ENCODE data around the gene PRKG1. TPM values are rescaled to one million over a fixed set of nuclear protein-coding genes. Genes with fewer than 3 reads are reported as not detected.

PRKG1 gene
- total RNA-seq, 2 donors from 2014 or later: 1.3 to 2.7 TPM

DNA sequence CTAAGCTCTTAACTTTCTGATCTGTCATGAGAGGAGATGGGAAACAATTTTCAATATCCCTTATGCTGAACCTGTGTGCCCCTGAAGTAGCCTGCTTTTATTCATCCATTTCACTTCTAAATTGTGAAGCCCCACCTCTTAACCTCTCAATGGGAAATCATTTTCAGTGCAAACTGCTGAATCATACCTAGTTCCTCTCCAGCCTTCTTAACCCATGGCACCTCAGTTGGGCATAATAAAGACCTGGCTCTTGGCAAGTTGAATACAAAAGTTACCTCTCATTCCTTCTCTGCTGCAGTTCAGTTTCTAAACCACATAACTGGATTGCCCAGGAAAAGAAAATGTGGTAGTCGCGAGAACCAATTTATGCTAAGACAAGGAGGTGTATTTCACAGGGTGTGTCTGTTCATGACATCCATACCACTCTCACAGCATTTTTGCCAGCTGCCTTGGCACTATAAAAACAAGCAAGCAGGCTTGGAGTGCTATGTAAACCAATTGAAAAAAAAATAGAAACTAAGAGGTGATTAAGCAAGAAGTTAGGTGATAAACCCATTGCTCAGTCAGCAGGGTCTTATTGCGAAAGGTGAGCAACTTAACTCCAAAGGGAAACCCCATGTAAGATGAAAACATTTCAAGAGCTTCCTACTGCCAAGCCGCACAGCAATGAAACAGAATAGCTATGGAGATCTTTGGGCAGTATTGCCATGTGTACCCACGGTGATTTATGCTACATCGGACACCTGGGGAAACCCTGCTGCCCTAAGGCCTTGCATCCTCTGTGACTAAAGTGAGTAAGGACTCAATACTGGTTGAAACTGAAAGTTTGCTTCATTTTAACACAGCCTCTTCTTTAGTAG is 1182.8 kb downstream of the PRKG1 start:
- H3K9me3 Mint-ChIP-seq: no peaks in the 10 kb centered on the region
- H3K4me3 ChIP-seq (ENCODE audit: low read length): no peak overlapping the region
- H3K27me3 Mint-ChIP-seq (ENCODE audit: insufficient read depth): no peaks in the 10 kb centered on the region
- no peaks in the 10 kb centered on the region for H3K27me3 ChIP-seq (ENCODE audit: control insufficient read depth, insufficient read depth, low read length, poor library complexity, severe bottlenecking)
- no peak overlapping the region for H3K4me3 Mint-ChIP-seq
- H3K4me1 ChIP-seq (ENCODE audit: control insufficient read depth, insufficient read depth, low read length): no peaks in the 10 kb centered on the region
- H3K27ac ChIP-seq (ENCODE audit: low read depth, low read length): no peak overlapping the region
- peaks cover 6% of the 10 kb centered on the region for H3K4me1 Mint-ChIP-seq
- no peak for TF ChIP-seq CTCF (conservative IDR thresholded peaks at IDR 0.05)
- WGBS, 2 experiments (ENCODE audit: insufficient coverage in 1 of 2, insufficient read length in 1 of 2): 92% methylated on average over 6 of the region's 6 CpGs; no CpG with 5 or more reads in 1 of the 2 experiments
- no peak overlapping the region for H3K27ac Mint-ChIP-seq
- H3K36me3 Mint-ChIP-seq (ENCODE audit: low read depth): no peaks in the 10 kb centered on the region
- DNase-seq: no peak
- H3K36me3 ChIP-seq (ENCODE audit: control insufficient read depth, insufficient read depth, low read length): no peaks in the 10 kb centered on the region
- no peak overlapping the region for H3K9ac ChIP-seq (ENCODE audit: extremely low read depth, low read length, poor library complexity, severe bottlenecking)
- no peaks in the 10 kb centered on the region for H3K9me3 ChIP-seq (ENCODE audit: control insufficient read depth, low read length)

GRCh38 chr10:52257692-52258075 is 1183.4 kb downstream of the PRKG1 start:
- Mint-ChIP-seq H3K4me1 (peaks cover 6% of the 10 kb centered on the region), H3K27me3 (ENCODE audit: insufficient read depth) (no peaks in the 10 kb centered on the region), H3K36me3 (ENCODE audit: low read depth) (no peaks in the 10 kb centered on the region), H3K4me3 (no peak overlapping the region), H3K9me3 (no peaks in the 10 kb centered on the region), H3K27ac (no peak overlapping the region)
- Histone ChIP-seq H3K9ac (ENCODE audit: extremely low read depth, low read length, poor library complexity, severe bottlenecking) (no peak overlapping the region), H3K4me1 (ENCODE audit: control insufficient read depth, insufficient read depth, low read length) (no peaks in the 10 kb centered on the region), H3K36me3 (ENCODE audit: control insufficient read depth, insufficient read depth, low read length) (no peaks in the 10 kb centered on the region), H3K9me3 (ENCODE audit: control insufficient read depth, low read length) (no peaks in the 10 kb centered on the region), H3K27me3 (ENCODE audit: control insufficient read depth, insufficient read depth, low read length, poor library complexity, severe bottlenecking) (no peaks in the 10 kb centered on the region), H3K27ac (ENCODE audit: low read depth, low read length) (no peak overlapping the region), H3K4me3 (ENCODE audit: low read length) (no peak overlapping the region)
- WGBS, 2 experiments (ENCODE audit: insufficient coverage in 1 of 2, insufficient read length in 1 of 2): no CpG with 5 or more reads among the region's 1 CpG
- DNase-seq: no peak
- no peak for TF ChIP-seq CTCF (conservative IDR thresholded peaks at IDR 0.05)

GRCh38 chr10:52258799-52259425 is 1184.6 kb downstream of the PRKG1 start:
- Mint-ChIP-seq H3K9me3 (no peaks in the 10 kb centered on the region), H3K27me3 (ENCODE audit: insufficient read depth) (no peaks in the 10 kb centered on the region), H3K36me3 (ENCODE audit: low read depth) (no peaks in the 10 kb centered on the region), H3K4me1 (peaks cover 6% of the 10 kb centered on the region), H3K4me3 (no peak overlapping the region), H3K27ac (no peak overlapping the region)
- no peaks in the 10 kb centered on the region for H3K4me1 ChIP-seq (ENCODE audit: control insufficient read depth, insufficient read depth, low read length)
- no peaks in the 10 kb centered on the region for H3K9me3 ChIP-seq (ENCODE audit: control insufficient read depth, low read length)
- no peaks in the 10 kb centered on the region for H3K27me3 ChIP-seq (ENCODE audit: control insufficient read depth, insufficient read depth, low read length, poor library complexity, severe bottlenecking)
- no peak for TF ChIP-seq CTCF (conservative IDR thresholded peaks at IDR 0.05)
- DNase-seq: no peak
- no peaks in the 10 kb centered on the region for H3K36me3 ChIP-seq (ENCODE audit: control insufficient read depth, insufficient read depth, low read length)
- whole genome bisulfite sequencing, 2 experiments (ENCODE audit: insufficient coverage in 1 of 2, insufficient read length in 1 of 2): 89 to 100% methylated on average over 1 of the region's 1 CpG
- no peak overlapping the region for H3K4me3 ChIP-seq (ENCODE audit: low read length)
- no peak overlapping the region for H3K9ac ChIP-seq (ENCODE audit: extremely low read depth, low read length, poor library complexity, severe bottlenecking)
- no peak overlapping the region for H3K27ac ChIP-seq (ENCODE audit: low read depth, low read length)
